Measurements from ENCODE around the gene LDB2.

Gene LDB2

GRCh38 chr4:16865209-16865896 lies 33.1 kb downstream of the LDB2 start:
- TF ChIP-seq CTCF (IDR thresholded peaks at IDR 0.05) = no peak

GRCh38 chr4:16864199-16864598 lies 34.2 kb downstream of the LDB2 start:
- TF ChIP-seq CTCF (IDR thresholded peaks at IDR 0.05) = no peak

DNA sequence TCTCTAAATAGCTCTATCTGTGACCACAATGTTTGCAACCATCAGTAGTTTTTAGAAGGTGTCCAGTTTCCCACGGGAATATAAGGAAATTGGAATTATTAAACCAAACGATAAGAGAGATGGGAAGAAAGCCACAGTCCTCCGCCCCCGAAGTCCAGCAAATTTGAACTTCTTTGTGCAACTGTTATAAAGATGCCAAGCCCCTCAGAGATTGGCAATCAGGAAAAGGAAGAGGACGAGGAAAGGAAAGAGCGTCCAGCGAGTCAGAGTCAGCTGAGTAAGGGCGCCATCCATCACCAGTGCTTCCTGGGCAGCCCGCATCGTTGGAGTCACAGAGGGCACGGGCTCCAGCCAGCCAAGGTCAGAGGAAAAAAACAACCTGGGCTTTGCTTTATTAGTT lies 35.7 kb downstream of the LDB2 start:
- no peak for TF ChIP-seq CTCF (IDR thresholded peaks at IDR 0.05)

DNA sequence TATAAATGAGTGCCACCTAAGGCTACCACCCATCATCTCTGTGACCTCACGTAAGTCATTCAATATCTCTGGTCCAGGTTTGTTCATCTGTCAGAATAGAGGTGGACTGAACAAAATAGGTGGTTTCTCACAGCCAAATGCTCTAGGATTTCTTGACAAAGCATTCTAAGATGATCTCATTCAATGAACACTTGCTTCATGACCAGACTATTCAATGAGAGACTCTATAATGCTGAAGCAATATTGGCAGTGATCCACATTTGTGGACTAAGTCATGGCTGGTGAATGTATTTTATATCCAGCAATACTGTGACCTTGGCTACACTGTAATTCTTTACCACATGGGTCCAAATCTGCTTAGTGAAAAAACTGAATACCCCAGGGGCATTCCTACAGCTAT lies 37.9 kb downstream of the LDB2 start:
- TF ChIP-seq CTCF (IDR thresholded peaks at IDR 0.05) = no peak

- no peak for TF ChIP-seq CTCF (IDR thresholded peaks at IDR 0.05)
Observed at GRCh38 chr4:16859031-16859430, 39.4 kb downstream of the LDB2 start.

GRCh38 chr4:16858275-16858752 lies 40.1 kb downstream of the LDB2 start:
- TF ChIP-seq CTCF (IDR thresholded peaks at IDR 0.05) = no peak

DNA sequence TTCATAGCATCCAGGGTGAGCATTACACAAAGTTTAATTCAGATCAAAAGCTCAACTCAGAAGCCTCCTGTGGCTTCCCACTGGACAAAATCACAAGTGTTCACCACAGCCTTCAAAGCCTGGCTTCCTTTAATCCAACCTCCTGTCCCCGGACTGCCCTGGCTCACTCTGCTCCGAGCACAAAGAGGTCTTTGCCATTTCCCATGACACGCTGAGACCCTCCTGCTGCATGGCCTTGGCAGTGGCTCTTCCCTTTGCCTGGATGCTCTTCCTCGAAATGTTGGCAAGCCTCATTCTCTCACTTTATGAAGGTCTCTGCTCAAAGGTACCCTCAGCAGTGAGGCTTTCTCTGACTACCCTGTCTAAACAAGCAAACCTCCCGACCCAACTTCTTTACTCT lies 41.0 kb downstream of the LDB2 start:
- TF ChIP-seq CTCF (IDR thresholded peaks at IDR 0.05) = no peak

DNA sequence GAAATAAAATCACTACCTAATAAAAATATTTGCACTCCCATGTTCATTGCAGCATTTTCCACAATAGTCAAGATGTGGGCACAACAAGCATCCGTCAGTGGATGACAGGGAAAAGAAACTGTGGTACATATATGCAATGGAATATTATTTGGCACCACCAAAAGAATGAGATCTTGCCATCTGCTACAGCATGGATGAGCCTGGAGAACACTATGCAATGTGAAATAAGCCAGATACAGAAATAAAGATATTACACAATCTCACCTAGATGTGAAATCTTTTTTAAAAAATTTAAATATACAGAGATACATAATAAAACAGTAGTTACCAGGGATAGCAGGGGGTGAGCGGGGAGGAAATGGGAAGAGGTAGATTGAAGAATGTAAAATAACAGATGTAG lies 44.8 kb downstream of the LDB2 start:
- no peak for TF ChIP-seq CTCF (IDR thresholded peaks at IDR 0.05)
